ENCODE data around the gene BTBD9. TPM values are rescaled to one million over a fixed set of nuclear protein-coding genes. Genes with fewer than 3 reads are reported as not detected.

The BTBD9 gene
- total and polyA plus RNA-seq, 3 donors from 2014 or later = 11.4 to 32.8 (median 29.5) TPM

- Histone ChIP-seq H3K9me3 (no peaks in the 10 kb centered on the region), H3K27me3 (no peaks in the 10 kb centered on the region), H3K27ac (no peak overlapping the region), H3K4me3 (no peak overlapping the region), H3K4me1 (no peaks in the 10 kb centered on the region), H3K36me3 (ENCODE audit: low read depth, missing control alignments) (no peaks in the 10 kb centered on the region)
- intact Hi-C loops (cut with DNase I; ENCODE audit: low total_unique reads) = no loop called here
- 92 to 96% methylated on average over 2 of the region's 2 CpGs for WGBS, 2 donors
- no peak for TF ChIP-seq POLR2A (IDR thresholded peaks at IDR 0.05)
- TF ChIP-seq CTCF (IDR thresholded peaks at IDR 0.05) = no peak
- DNase-seq = no peak
These were observed 11.5 kb upstream of the BTBD9 start for GRCh38 chr6:38651121-38651784.

GRCh38 chr6:38650207-38650752 is 10.6 kb upstream of the BTBD9 start:
- 88 to 94% methylated on average over 5 of the region's 5 CpGs for WGBS, 2 donors
- Histone ChIP-seq H3K4me1 (no peaks in the 10 kb centered on the region), H3K36me3 (ENCODE audit: low read depth, missing control alignments) (no peaks in the 10 kb centered on the region), H3K9me3 (no peaks in the 10 kb centered on the region), H3K4me3 (no peak overlapping the region), H3K27ac (no peak overlapping the region), H3K27me3 (no peaks in the 10 kb centered on the region)
- intact Hi-C loops (cut with DNase I; ENCODE audit: low total_unique reads) = no loop called here
- DNase-seq = no peak
- TF ChIP-seq CTCF (IDR thresholded peaks at IDR 0.05) (no peak), POLR2A (IDR thresholded peaks at IDR 0.05) (no peak)

GRCh38 chr6:38649744-38650143 is 10.0 kb upstream of the BTBD9 start:
- no peaks in the 10 kb centered on the region for H3K27me3 ChIP-seq
- intact Hi-C loops (cut with DNase I; ENCODE audit: low total_unique reads) = no loop called here
- no peak overlapping the region for H3K4me3 ChIP-seq
- DNase-seq = no peak
- H3K4me1 ChIP-seq = no peaks in the 10 kb centered on the region
- no peaks in the 10 kb centered on the region for H3K36me3 ChIP-seq (ENCODE audit: low read depth, missing control alignments)
- no peaks in the 10 kb centered on the region for H3K9me3 ChIP-seq
- no peak overlapping the region for H3K27ac ChIP-seq
- WGBS, 2 donors = 96 to 100% methylated on average over 2 of the region's 2 CpGs
- TF ChIP-seq CTCF (IDR thresholded peaks at IDR 0.05) = no peak
- TF ChIP-seq POLR2A (IDR thresholded peaks at IDR 0.05) = no peak

- no peaks in the 10 kb centered on the region for H3K36me3 ChIP-seq (ENCODE audit: low read depth, missing control alignments)
- intact Hi-C loops (cut with DNase I; ENCODE audit: low total_unique reads) = no loop called here
These were observed 8.9 kb upstream of the BTBD9 start for GRCh38 chr6:38648629-38649028.

More at GRCh38 chr6:38648629-38649028, 8.9 kb upstream of the BTBD9 start:
- Histone ChIP-seq H3K9me3 (no peaks in the 10 kb centered on the region), H3K27ac (no peak overlapping the region), H3K27me3 (no peaks in the 10 kb centered on the region), H3K4me1 (no peaks in the 10 kb centered on the region), H3K4me3 (no peak overlapping the region)
- TF ChIP-seq CTCF (IDR thresholded peaks at IDR 0.05) (no peak), POLR2A (IDR thresholded peaks at IDR 0.05) (no peak)
- no peak for DNase-seq
